Small intestine (tissue), 7 donors: ENCODE data around the gene LRRC15. TPM values are rescaled to one million over a fixed set of nuclear protein-coding genes. Genes with fewer than 3 reads are reported as not detected.

Source experiments
- DNase-seq, 2 donors: peaks; one replicate each; pipeline versions ENCODE4 v3.0.0 to v3.0.0-alpha.2; 2013
- FAIRE-seq: peaks from 2 replicates; lab custom pipeline; 2012; peaks lifted over from hg19 to GRCh38; lab: Jason Lieb, UNC
- H3K27ac ChIP-seq, 3 donors: one replicate each; pipeline ENCODE4 v1.5.1; 2013; ENCODE audit warnings: low read length in 2 of 3, mild to moderate bottlenecking in 2 of 3, control low read depth in 1 of 3, inconsistent platforms in 1 of 3, low read depth in 1 of 3, moderate library complexity in 1 of 3
- H3K27me3 ChIP-seq, 3 donors: one replicate each; pipeline ENCODE4 v1.6.1; 2013; ENCODE audit warnings: low read length in 3 of 3, inconsistent platforms in 1 of 3; ENCODE audit not compliant: control insufficient read depth in 3 of 3, insufficient read depth in 3 of 3
- H3K36me3 ChIP-seq, 3 donors: one replicate each; pipeline ENCODE4 v1.6.1; 2013; ENCODE audit warnings: low read length in 3 of 3, inconsistent platforms in 1 of 3, low read depth in 1 of 3, mild to moderate bottlenecking in 1 of 3, moderate library complexity in 1 of 3; ENCODE audit not compliant: control insufficient read depth in 3 of 3, insufficient read depth in 2 of 3
- H3K4me1 ChIP-seq, 3 donors: one replicate each; pipeline ENCODE4 v1.6.1; 2013; ENCODE audit warnings: low read length in 2 of 3, inconsistent platforms in 1 of 3, low read depth in 1 of 3, mild to moderate bottlenecking in 1 of 3, moderate library complexity in 1 of 3; ENCODE audit not compliant: control insufficient read depth in 3 of 3, insufficient read depth in 2 of 3
- H3K4me3 ChIP-seq, 3 donors: one replicate each; pipeline ENCODE4 v1.5.1; 2013; ENCODE audit warnings: low read length in 3 of 3, control low read depth in 1 of 3, inconsistent platforms in 1 of 3, low read depth in 1 of 3, mild to moderate bottlenecking in 1 of 3, moderate library complexity in 1 of 3
- H3K9me3 ChIP-seq, 2 donors: one replicate each; pipeline ENCODE4 v1.6.1; 2013; ENCODE audit warnings: low read depth in 1 of 2, low read length in 1 of 2; ENCODE audit not compliant: control insufficient read depth in 2 of 2, insufficient read depth in 1 of 2
- WGBS, 3 donors: extraction: QIAGEN DNeasy Blood & Tissue Kit; methylation state at CpG; one replicate each; pipeline ENCODE4 v1.1.7; 2013; 5-methylcytosine and 5-hydroxymethylcytosine counted together
- polyA plus RNA-seq, 4 donors: library from polyadenylated mRNA; stranded (reverse) in 3 of 4; unstranded in 1 of 4; fragments of 200-250 nt in 3 of 4; fragments of 120-200 nt in 1 of 4; gene quantifications; one replicate each; pipeline versions ENCODE4 v1.2.1 to v1.2.3, GENCODE V29; 2013
- donor health status: healthy with polysubstance abuse.
- donor health status: control.
- donor health status: control.
- donor health status: Bipolar disorder and iron deficiency.
- donor health status: healthy.

Gene LRRC15
- polyA plus RNA-seq, 4 donors, result 0.01 TPM; not detected in 2

DNA sequence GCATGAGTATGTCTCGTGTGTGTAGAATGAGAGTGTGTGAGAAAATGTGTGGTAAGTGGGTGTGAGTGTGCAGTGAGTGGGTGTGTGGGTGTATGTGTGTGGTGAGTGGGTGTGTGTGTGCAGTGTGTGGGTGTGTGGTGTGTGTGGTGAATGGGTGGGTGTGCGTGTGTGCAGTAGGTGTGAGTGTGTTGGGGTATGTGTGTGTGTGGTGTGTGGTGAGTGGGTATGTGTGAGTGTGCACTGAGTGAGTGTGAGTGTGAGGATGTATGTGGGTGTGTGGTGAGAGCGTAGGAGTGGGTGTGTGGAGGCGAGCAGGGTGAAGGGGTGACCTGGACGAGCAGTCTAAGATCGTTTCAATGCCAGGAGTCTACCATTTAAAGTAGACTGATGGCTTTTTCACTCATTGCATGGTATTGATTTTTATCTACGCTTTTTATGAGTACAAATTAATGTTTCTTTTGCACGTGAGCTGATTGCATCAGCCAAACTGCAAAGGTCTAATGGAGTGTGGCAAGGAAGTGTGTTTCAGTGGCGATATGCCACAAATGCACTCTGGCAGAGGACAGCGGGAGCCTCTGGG lies 16.8 kb downstream of the LRRC15 start:
- peaks cover 0 to 5% (median 0%) of the 10 kb centered on the region in 3 donors for H3K4me1 ChIP-seq
- no peak overlapping the region for H3K27ac ChIP-seq
- H3K9me3 ChIP-seq, result no peaks in the 10 kb centered on the region
- DNase-seq (no peak), FAIRE-seq (no peak)
- peaks cover 0 to under 1% (median 0%) of the 10 kb centered on the region in 3 donors for H3K27me3 ChIP-seq
- H3K4me3 ChIP-seq, result no peak overlapping the region
- 59 to 82% (median 63%) methylated on average over 10 of the region's 10 CpGs for WGBS, 3 donors
- H3K36me3 ChIP-seq, result no peaks in the 10 kb centered on the region

DNA sequence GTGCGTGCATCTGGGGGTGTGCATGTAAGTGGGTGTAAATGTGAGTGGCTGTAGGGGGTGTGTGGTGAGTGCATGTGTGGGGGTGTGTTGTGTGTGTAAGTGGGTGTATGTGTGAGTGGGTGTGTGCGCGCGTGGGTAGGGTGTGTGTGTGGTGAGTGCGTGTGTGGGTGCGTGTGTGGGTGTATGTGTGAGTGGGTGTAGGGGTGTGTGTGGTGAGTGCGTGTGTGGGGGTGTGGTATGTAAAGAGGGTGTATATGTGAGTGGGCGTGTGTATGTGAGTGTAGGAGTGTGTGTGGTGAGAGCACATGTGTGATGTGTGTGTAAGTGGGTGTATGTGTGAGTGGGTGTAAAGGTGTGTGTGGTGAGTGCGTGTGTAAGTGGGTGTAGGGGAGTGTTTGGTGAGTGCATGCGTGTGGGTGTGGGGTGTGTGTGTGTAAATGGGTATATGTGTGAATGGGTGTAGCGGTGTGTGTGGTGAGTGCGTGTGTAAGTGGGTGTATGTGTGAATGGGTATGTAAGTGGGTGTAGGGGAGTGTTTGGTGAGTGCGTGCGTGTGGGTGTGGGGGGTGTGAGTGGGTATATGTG lies 17.5 kb downstream of the LRRC15 start:
- Histone ChIP-seq H3K4me3 (no peak overlapping the region), H3K27me3 (no peaks in the 10 kb centered on the region), H3K27ac (no peak overlapping the region), H3K9me3 (no peaks in the 10 kb centered on the region), H3K36me3 (no peaks in the 10 kb centered on the region), H3K4me1 (peaks cover 0 to 5% (median 0%) of the 10 kb centered on the region in 3 donors)
- 88 to 94% (median 90%) methylated on average over 14 of the region's 14 CpGs for WGBS, 3 donors
- FAIRE-seq (no peak), DNase-seq (no peak)

DNA sequence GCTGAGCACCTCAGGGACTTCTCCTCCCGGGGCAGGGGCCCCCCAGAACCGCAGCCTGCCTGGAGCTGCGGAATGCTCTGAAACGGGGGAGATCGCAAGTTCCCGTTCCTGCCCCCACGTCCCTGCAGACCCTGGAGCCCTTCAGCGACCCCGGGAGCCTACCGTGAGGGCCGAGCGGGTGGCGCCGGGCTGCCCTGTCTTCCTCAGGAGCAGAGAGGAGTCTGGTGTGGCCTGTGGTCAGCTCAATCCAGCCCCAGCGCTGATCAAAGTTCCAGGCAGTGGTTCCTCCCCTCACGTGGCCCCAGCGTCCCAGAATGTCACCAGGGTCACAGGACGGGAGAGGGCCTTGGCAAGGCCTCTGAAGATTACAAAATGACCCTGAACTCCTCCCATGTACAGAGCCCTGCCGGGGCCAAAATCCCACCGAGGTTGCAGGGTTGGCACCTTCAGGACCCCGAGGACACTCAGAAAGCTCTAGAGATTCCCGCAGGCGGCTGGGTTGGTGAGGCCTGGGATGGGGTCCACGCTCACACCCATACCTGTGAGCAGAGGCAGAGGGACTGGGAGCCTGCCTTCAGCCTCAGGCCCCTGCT lies 18.4 kb downstream of the LRRC15 start, which contains the start of gene CPN2:
Gene CPN2 (minus strand): TSS at position 249 of the 593 bp plus-strand sequence. CDS start 8,626 bp downstream, outside the sequence.
- H3K4me3 ChIP-seq, result no peak within 1 kb of the TSS
- FAIRE-seq (no peak), DNase-seq (no peak)
- no peaks in the 10 kb centered on the region for H3K36me3 ChIP-seq
- H3K9me3 ChIP-seq, result no peaks in the 10 kb centered on the region
- no peak within 1 kb of the TSS for H3K27ac ChIP-seq
- no peaks in the 10 kb centered on the region for H3K27me3 ChIP-seq
- no peaks in the 10 kb centered on the region for H3K4me1 ChIP-seq
- WGBS, 3 donors, result 85 to 91% (median 86%) methylated on average over 21 to 24 of the region's 24 CpGs

DNA sequence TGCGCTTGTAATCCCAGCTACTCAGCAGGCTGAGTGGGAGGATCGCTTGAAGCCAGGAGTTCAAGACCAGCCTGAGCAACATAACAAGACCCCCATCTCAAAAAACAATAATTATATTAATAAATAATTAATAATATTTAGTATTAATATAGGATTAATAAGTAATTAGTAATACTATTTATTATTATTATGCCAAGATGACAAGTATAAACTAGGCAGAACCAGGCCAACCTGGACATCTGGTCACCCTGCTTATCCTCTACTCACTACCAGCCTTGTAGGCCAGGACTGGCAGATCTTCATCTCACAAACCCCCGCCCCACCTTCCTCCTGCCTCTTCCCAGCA lies 18.8 kb downstream of the LRRC15 start:
- FAIRE-seq, result no peak
- Histone ChIP-seq H3K27ac (no peak overlapping the region), H3K36me3 (no peaks in the 10 kb centered on the region), H3K27me3 (no peaks in the 10 kb centered on the region), H3K4me3 (no peak overlapping the region), H3K9me3 (no peaks in the 10 kb centered on the region), H3K4me1 (no peaks in the 10 kb centered on the region)
- 62 to 87% (median 81%) methylated on average over 3 of the region's 3 CpGs for WGBS, 3 donors
- no peak for DNase-seq

DNA sequence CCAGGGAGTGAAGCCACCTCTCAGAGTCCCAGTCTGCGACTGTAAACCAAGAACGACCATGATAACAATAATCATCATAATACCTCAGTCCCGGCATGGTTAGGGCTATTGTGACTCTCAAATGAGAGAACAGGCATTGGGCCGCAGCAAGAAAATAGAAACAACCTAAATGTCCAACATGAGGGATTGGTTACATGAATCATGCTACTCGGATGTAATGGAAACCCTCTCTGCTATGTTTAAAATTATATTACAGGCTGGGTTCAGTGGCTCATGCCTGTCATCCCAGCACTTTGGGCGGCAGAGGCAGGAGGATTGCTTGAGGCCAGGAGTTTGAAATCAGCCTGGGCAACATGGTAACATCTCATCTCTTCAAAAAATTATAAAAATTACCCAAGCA lies 21.2 kb downstream of the LRRC15 start:
- no peaks in the 10 kb centered on the region for H3K4me1 ChIP-seq
- H3K9me3 ChIP-seq, result no peaks in the 10 kb centered on the region
- DNase-seq (no peak), FAIRE-seq (no peak)
- H3K36me3 ChIP-seq, result no peaks in the 10 kb centered on the region
- 77 to 83% (median 79%) methylated on average over 6 of the region's 6 CpGs for WGBS, 3 donors
- no peak overlapping the region for H3K27ac ChIP-seq
- H3K27me3 ChIP-seq, result no peaks in the 10 kb centered on the region
- H3K4me3 ChIP-seq, result no peak overlapping the region

DNA sequence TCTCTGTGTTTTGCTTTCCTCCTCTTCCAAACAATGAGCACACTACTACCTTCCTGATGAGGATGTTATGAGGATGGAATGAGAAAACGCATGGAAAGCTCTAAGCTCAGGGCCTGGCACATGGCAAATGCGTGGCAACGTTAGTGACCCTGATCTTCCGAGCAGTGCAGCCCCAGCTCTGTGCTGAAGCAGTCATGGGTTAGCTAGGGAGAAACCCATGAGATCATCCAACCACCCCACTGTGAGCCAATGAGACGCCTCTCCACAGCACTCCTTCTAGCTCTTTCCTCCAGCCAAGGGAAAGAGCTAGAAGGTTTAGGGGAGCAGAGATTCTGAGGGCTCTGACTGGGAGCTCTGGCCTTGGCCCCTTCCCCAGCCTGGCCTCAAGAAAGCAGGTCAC lies 22.9 kb downstream of the LRRC15 start:
- DNase-seq (no peak), FAIRE-seq (no peak)
- 80 to 83% (median 81%) methylated on average over 5 of the region's 5 CpGs for WGBS, 3 donors
- Histone ChIP-seq H3K27me3 (no peaks in the 10 kb centered on the region), H3K36me3 (no peaks in the 10 kb centered on the region), H3K4me3 (no peak overlapping the region), H3K4me1 (no peaks in the 10 kb centered on the region), H3K9me3 (no peaks in the 10 kb centered on the region), H3K27ac (no peak overlapping the region)

DNA sequence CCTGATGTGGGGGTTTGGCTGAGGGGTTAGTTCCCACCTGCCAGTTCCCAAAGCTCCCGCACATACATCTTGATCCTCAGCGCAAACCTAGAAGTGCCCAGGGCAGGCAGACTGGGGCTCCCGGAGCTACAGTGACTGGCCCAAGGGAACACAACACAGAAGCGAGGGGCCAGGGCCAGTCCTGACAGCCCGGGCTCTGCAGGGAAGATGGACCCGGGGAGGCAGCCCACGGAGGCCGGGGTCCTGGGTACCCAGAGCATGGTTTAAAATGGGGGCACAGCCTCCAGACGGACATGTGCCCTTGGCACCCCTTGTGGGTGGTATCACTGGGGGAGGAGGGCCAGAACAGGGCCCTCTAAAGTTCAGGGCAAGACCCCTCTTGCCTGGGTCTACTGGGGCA lies 23.5 kb downstream of the LRRC15 start:
- 86 to 89% (median 88%) methylated on average over 9 of the region's 9 CpGs for WGBS, 3 donors
- Histone ChIP-seq H3K27ac (no peak overlapping the region), H3K4me1 (no peaks in the 10 kb centered on the region), H3K27me3 (no peaks in the 10 kb centered on the region), H3K36me3 (peaks cover 0 to 3% (median 0%) of the 10 kb centered on the region in 3 donors), H3K9me3 (no peaks in the 10 kb centered on the region), H3K4me3 (no peak overlapping the region)
- FAIRE-seq (no peak), DNase-seq (no peak)

DNA sequence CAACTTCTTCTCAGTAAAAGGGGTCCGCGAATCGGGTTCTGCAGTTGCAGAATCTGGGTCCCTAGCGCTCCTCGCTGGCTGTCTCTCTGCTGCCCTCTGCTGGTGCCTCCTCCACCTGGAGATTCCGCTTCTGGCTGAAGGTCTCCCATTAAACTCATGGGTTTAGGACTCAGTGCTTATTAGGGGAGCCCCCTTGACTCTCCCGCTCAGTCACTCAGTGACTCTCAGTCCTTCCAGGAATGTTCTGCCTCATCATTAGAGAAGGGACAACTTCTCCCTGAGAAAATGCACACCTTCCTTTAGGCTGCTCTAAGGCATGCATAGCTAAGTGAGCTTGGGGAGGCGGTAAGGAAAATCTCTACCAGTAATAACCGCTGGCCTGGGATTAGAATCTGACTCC lies 25.5 kb downstream of the LRRC15 start:
- Histone ChIP-seq H3K9me3 (no peaks in the 10 kb centered on the region), H3K4me3 (no peak overlapping the region), H3K27ac (no peak overlapping the region), H3K27me3 (no peaks in the 10 kb centered on the region), H3K4me1 (peaks cover 0 to 3% (median 0%) of the 10 kb centered on the region in 3 donors), H3K36me3 (peaks cover 0 to 3% (median 0%) of the 10 kb centered on the region in 3 donors)
- WGBS, 3 donors, result 28 to 37% (median 32%) methylated on average over 9 of the region's 9 CpGs
- no peak for FAIRE-seq
- peak; percentile 60 to 76 for DNase-seq
